ENCODE results near the gene AQP12A.

GRCh38 chr2:240727439-240727838 is 35.8 kb downstream of the AQP12A start:
- TF ChIP-seq CTBP1 (IDR thresholded peaks at IDR 0.05; ENCODE audit: borderline replicate concordance): no peak
- TF ChIP-seq POLR2AphosphoS5 (IDR thresholded peaks at IDR 0.05; ENCODE audit: control insufficient read depth, insufficient read depth, low read depth, low read length): no peak
- TF ChIP-seq PTTG1 (tag; IDR thresholded peaks at IDR 0.05; ENCODE audit: low read depth): no peak
- TF ChIP-seq SREBF1 (IDR thresholded peaks at IDR 0.05; ENCODE audit: borderline replicate concordance, low read depth, low read length): no peak
- TF ChIP-seq CHCHD3 (CRISPR knock-in tag; IDR thresholded peaks at IDR 0.05): no peak
- no peak for TF ChIP-seq CTCF (IDR thresholded peaks at IDR 0.05 in 2 of 3, conservative IDR thresholded peaks at IDR 0.05 in 1 of 3; ENCODE audit: insufficient read depth in 2 of 3, low read depth in 1 of 3, low read length in 3 of 3)
- no peak for TF ChIP-seq FOXK2 (conservative IDR thresholded peaks at IDR 0.05 in 1 of 2, IDR thresholded peaks at IDR 0.05 in 1 of 2; ENCODE audit: low read depth in 2 of 2)
- TF ChIP-seq MEF2D (tag; conservative IDR thresholded peaks at IDR 0.05; ENCODE audit: low read depth): no peak
- TF ChIP-seq ZBTB43 (CRISPR knock-in tag; IDR thresholded peaks at IDR 0.05): no peak
